H9 (cell line): ENCODE data around the gene NMT1. TPM values are rescaled to one million over a fixed set of nuclear protein-coding genes. Genes with fewer than 3 reads are reported as not detected.

Experiments used
- DNase-seq: peaks from one replicate; pipeline ENCODE4 v3.0.0-alpha.2; 2017
- H2AFZ ChIP-seq: one replicate; pipeline ENCODE4 v1.6.1; 2013; ENCODE audit warnings: mild to moderate bottlenecking, low read length, control low read depth, moderate library complexity
- H2AK5ac ChIP-seq: 2 replicates; pipeline ENCODE4 v1.6.1; 2013; ENCODE audit warnings: low read length, control low read depth, mixed read lengths; ENCODE audit not compliant: insufficient read length
- H2BK120ac ChIP-seq: one replicate; pipeline ENCODE4 v1.6.1; 2013; ENCODE audit warnings: low read depth, mild to moderate bottlenecking, low read length, control low read depth, inconsistent platforms; ENCODE audit not compliant: poor library complexity, severe bottlenecking
- H2BK12ac ChIP-seq: 2 replicates; pipeline ENCODE4 v1.6.1; 2013; ENCODE audit warnings: low read length, control low read depth, mixed read lengths, low read depth; ENCODE audit not compliant: insufficient read length
- H2BK15ac ChIP-seq: 2 replicates; pipeline ENCODE4 v1.6.1; 2013; ENCODE audit warnings: low read depth, low read length, control low read depth
- H2BK20ac ChIP-seq: one replicate; pipeline ENCODE4 v1.6.1; 2013; ENCODE audit warnings: low read depth, mild to moderate bottlenecking, low read length, control low read depth, inconsistent platforms; ENCODE audit not compliant: poor library complexity, severe bottlenecking
- H2BK5ac ChIP-seq: 2 replicates; pipeline ENCODE4 v1.6.1; 2013; ENCODE audit warnings: low read length, control low read depth, mixed read lengths; ENCODE audit not compliant: insufficient read length
- H3K14ac ChIP-seq: 2 replicates; pipeline ENCODE4 v1.6.1; 2013; ENCODE audit warnings: low read length, control low read depth; ENCODE audit not compliant: insufficient read depth
- H3K18ac ChIP-seq: 2 replicates; pipeline ENCODE4 v1.6.1; 2013; ENCODE audit warnings: low read depth, mild to moderate bottlenecking, mixed read lengths, low read length, control low read depth; ENCODE audit not compliant: insufficient read length
- H3K23ac ChIP-seq: 2 replicates; pipeline ENCODE4 v1.6.1; 2013; ENCODE audit warnings: low read length, control low read depth, mixed read lengths, low read depth; ENCODE audit not compliant: insufficient read length
- H3K23me2 ChIP-seq: 2 replicates; pipeline ENCODE4 v1.6.1; 2013; ENCODE audit warnings: low read depth, mild to moderate bottlenecking, mixed read lengths, low read length, control low read depth; ENCODE audit not compliant: insufficient read length, poor library complexity, severe bottlenecking
- H3K27ac ChIP-seq: 2 replicates; pipeline ENCODE4 v1.5.1; 2013; ENCODE audit warnings: low read length, control low read depth, mixed read lengths, low read depth; ENCODE audit not compliant: insufficient read length
- H3K27me3 ChIP-seq: 2 replicates; pipeline ENCODE4 v1.6.1; 2013; ENCODE audit warnings: low read length, control low read depth, inconsistent platforms; ENCODE audit not compliant: insufficient read depth
- H3K4ac ChIP-seq: 2 replicates; pipeline ENCODE4 v1.6.1; 2013; ENCODE audit warnings: low read depth, mild to moderate bottlenecking, control low read depth, inconsistent platforms, low read length, moderate library complexity
- H3K4me1 ChIP-seq: 2 replicates; pipeline ENCODE4 v1.6.1; 2013; ENCODE audit warnings: low read length, control low read depth, inconsistent platforms; ENCODE audit not compliant: insufficient read depth
- H3K4me2 ChIP-seq: 2 replicates; pipeline ENCODE4 v1.6.1; 2013; ENCODE audit warnings: low read length, control low read depth, mixed read lengths; ENCODE audit not compliant: insufficient read length, insufficient read depth
- H3K56ac ChIP-seq: 2 replicates; pipeline ENCODE4 v1.6.1; 2013; ENCODE audit warnings: low read depth, mild to moderate bottlenecking, mixed read lengths, low read length, control low read depth; ENCODE audit not compliant: insufficient read length
- H3K79me1 ChIP-seq: 2 replicates; pipeline ENCODE4 v1.6.1; 2013; ENCODE audit warnings: low read depth, mild to moderate bottlenecking, moderate library complexity, low read length, control low read depth, inconsistent platforms; ENCODE audit not compliant: insufficient read depth, poor library complexity, severe bottlenecking
- H3K79me2 ChIP-seq: 2 replicates; pipeline ENCODE4 v1.6.1; 2013; ENCODE audit warnings: low read length, control low read depth, inconsistent platforms; ENCODE audit not compliant: insufficient read depth
- H3K9ac ChIP-seq: 2 replicates; pipeline ENCODE4 v1.6.1; 2013; ENCODE audit warnings: low read length, control low read depth, mixed read lengths; ENCODE audit not compliant: insufficient read length; ENCODE audit errors: extremely low read depth
- H3K9me3 ChIP-seq: one replicate; pipeline ENCODE4 v1.6.1; 2013; ENCODE audit warnings: low read depth, low read length, inconsistent platforms; ENCODE audit not compliant: control insufficient read depth
- H3T11ph ChIP-seq: one replicate; pipeline ENCODE4 v1.6.1; 2013; ENCODE audit warnings: mild to moderate bottlenecking, low read length, control low read depth, inconsistent platforms
- H4K20me1 ChIP-seq: one replicate; pipeline ENCODE4 v1.6.1; 2013; ENCODE audit not compliant: control insufficient read depth, insufficient read length, insufficient read depth
- H4K5ac ChIP-seq: 2 replicates; pipeline ENCODE4 v1.6.1; 2013; ENCODE audit warnings: low read depth, mild to moderate bottlenecking, mixed read lengths, low read length, control low read depth; ENCODE audit not compliant: insufficient read length
- H4K8ac ChIP-seq: replicated peaks from 2 replicates; pipeline ENCODE4 v1.6.1; 2013; ENCODE audit warnings: low read length, control low read depth, mixed read lengths, low read depth; ENCODE audit not compliant: insufficient read length
- H4K91ac ChIP-seq: 2 replicates; pipeline ENCODE4 v1.6.1; 2013; ENCODE audit warnings: low read depth, mild to moderate bottlenecking, moderate library complexity, mixed read lengths, low read length, control low read depth; ENCODE audit not compliant: insufficient read length
- H3K27ac Mint-ChIP-seq, 3 experiments: 2 replicates in 2 of 3; 3 replicates in 1 of 3; pipeline ENCODE4 v1.8.0; 2020 to 2021; ENCODE audit warnings: mixed read lengths in 3 of 3, mild to moderate bottlenecking in 1 of 3, moderate library complexity in 1 of 3
- H3K27me3 Mint-ChIP-seq: 2 replicates; pipeline ENCODE4 v1.8.0; 2021; ENCODE audit warnings: low read depth, mild to moderate bottlenecking, moderate library complexity, mixed read lengths
- H3K36me3 Mint-ChIP-seq, 3 experiments: 2 replicates in 2 of 3; 3 replicates in 1 of 3; pipeline ENCODE4 v1.8.0; 2020 to 2021; ENCODE audit warnings: low read depth in 3 of 3, mixed read lengths in 3 of 3; ENCODE audit not compliant: insufficient read depth in 1 of 3
- H3K4me1 Mint-ChIP-seq, 2 experiments: 2 replicates each; pipeline ENCODE4 v1.8.0; 2020; ENCODE audit warnings: mixed read lengths in 2 of 2
- H3K4me3 Mint-ChIP-seq, 2 experiments: 2 replicates in 1 of 2; 3 replicates in 1 of 2; pipeline ENCODE4 v1.8.0; 2020 to 2021; ENCODE audit warnings: mild to moderate bottlenecking in 2 of 2, mixed read lengths in 2 of 2, moderate library complexity in 1 of 2
- H3K9me3 Mint-ChIP-seq, 2 experiments: 2 replicates in 1 of 2; 3 replicates in 1 of 2; pipeline ENCODE4 v1.8.0; 2020; ENCODE audit warnings: mild to moderate bottlenecking in 2 of 2, mixed read lengths in 2 of 2, moderate library complexity in 1 of 2
- WGBS: extraction: QIAGEN DNeasy Blood & Tissue Kit; methylation state at CpG from one replicate; pipeline ENCODE4 v1.1.7; 2013; ENCODE audit warnings: missing lambda C conversion rate, low lambda C conversion rate, mixed read lengths; ENCODE audit not compliant: insufficient read length; ENCODE audit errors: extremely low coverage; 5-methylcytosine and 5-hydroxymethylcytosine counted together
- total RNA-seq: library from RNA; stranded (reverse); gene quantifications from 2 replicates; pipeline ENCODE4 v1.2.1, GENCODE V29; 2021
- TF ChIP-seq, protein P1 (sequence below): fragments of 200-600 bp; sonication (generic); conservative IDR thresholded peaks from 3 replicates; pipeline ENCODE4 v1.8.0; 2021; ENCODE audit warnings: antibody characterized with exemption, mild to moderate bottlenecking

NMT1 gene
- total RNA-seq, 1 experiment from 2014 or later: 150 TPM

GRCh38 chr17:45096926-45097325, 35.8 kb downstream of the NMT1 start:
- Histone ChIP-seq H3K56ac (no peak overlapping the region), H2BK120ac (no peak overlapping the region), H3K23ac (no peak overlapping the region), H3K79me2 (no peaks in the 10 kb centered on the region; the same call in 1 of the 2 replicates), H3K9me3 (no peaks in the 10 kb centered on the region), H2BK20ac (no peak overlapping the region), H4K91ac (no peak overlapping the region), H3K23me2 (no peaks in the 10 kb centered on the region), H3K9ac (no peak overlapping the region), H3T11ph (no peak overlapping the region), H3K4me1 (no peaks in the 10 kb centered on the region), H4K5ac (no peak overlapping the region), H2BK15ac (no peak overlapping the region), H3K4ac (no peak overlapping the region), H4K20me1 (no peaks in the 10 kb centered on the region), H2AFZ (no peak overlapping the region), H3K27ac (no peak overlapping the region), H3K4me2 (no peak overlapping the region), H2BK12ac (no peak overlapping the region), H3K14ac (no peak overlapping the region), H3K18ac (no peak overlapping the region), H4K8ac (no peak overlapping the region), H3K79me1 (no peaks in the 10 kb centered on the region), H2BK5ac (no peak overlapping the region), H3K27me3 (no peaks in the 10 kb centered on the region), H2AK5ac (no peak overlapping the region)
- TF ChIP-seq, protein P1, sequence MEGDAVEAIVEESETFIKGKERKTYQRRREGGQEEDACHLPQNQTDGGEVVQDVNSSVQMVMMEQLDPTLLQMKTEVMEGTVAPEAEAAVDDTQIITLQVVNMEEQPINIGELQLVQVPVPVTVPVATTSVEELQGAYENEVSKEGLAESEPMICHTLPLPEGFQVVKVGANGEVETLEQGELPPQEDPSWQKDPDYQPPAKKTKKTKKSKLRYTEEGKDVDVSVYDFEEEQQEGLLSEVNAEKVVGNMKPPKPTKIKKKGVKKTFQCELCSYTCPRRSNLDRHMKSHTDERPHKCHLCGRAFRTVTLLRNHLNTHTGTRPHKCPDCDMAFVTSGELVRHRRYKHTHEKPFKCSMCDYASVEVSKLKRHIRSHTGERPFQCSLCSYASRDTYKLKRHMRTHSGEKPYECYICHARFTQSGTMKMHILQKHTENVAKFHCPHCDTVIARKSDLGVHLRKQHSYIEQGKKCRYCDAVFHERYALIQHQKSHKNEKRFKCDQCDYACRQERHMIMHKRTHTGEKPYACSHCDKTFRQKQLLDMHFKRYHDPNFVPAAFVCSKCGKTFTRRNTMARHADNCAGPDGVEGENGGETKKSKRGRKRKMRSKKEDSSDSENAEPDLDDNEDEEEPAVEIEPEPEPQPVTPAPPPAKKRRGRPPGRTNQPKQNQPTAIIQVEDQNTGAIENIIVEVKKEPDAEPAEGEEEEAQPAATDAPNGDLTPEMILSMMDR: no peak
- Mint-ChIP-seq H3K4me3 (no peak overlapping the region), H3K9me3 (no peaks in the 10 kb centered on the region), H3K27me3 (no peaks in the 10 kb centered on the region), H3K27ac (no peak overlapping the region), H3K4me1 (peaks cover 0 to 7% of the 10 kb centered on the region in 2 experiments; a peak in 2 of 4 replicates), H3K36me3 (peaks cover 61 to 88% (median 77%) of the 10 kb centered on the region in 3 experiments)
- DNase-seq: peak; percentile 23
- WGBS: no CpG with 5 or more reads among the region's 11 CpGs
